H9 (cell line): Measurements from ENCODE around the gene TDRKH. TPM values are rescaled to one million over a fixed set of nuclear protein-coding genes. Genes with fewer than 3 reads are reported as not detected.

Experiments used
- DNase-seq: peaks from one replicate; pipeline ENCODE4 v3.0.0-alpha.2; 2017
- H2AFZ ChIP-seq: one replicate; pipeline ENCODE4 v1.6.1; 2013; ENCODE audit warnings: mild to moderate bottlenecking, low read length, control low read depth, moderate library complexity
- H2AK5ac ChIP-seq: 2 replicates; pipeline ENCODE4 v1.6.1; 2013; ENCODE audit warnings: low read length, control low read depth, mixed read lengths; ENCODE audit not compliant: insufficient read length
- H2BK120ac ChIP-seq: one replicate; pipeline ENCODE4 v1.6.1; 2013; ENCODE audit warnings: low read depth, mild to moderate bottlenecking, low read length, control low read depth, inconsistent platforms; ENCODE audit not compliant: poor library complexity, severe bottlenecking
- H2BK12ac ChIP-seq: 2 replicates; pipeline ENCODE4 v1.6.1; 2013; ENCODE audit warnings: low read length, control low read depth, mixed read lengths, low read depth; ENCODE audit not compliant: insufficient read length
- H2BK15ac ChIP-seq: 2 replicates; pipeline ENCODE4 v1.6.1; 2013; ENCODE audit warnings: low read depth, low read length, control low read depth
- H2BK20ac ChIP-seq: one replicate; pipeline ENCODE4 v1.6.1; 2013; ENCODE audit warnings: low read depth, mild to moderate bottlenecking, low read length, control low read depth, inconsistent platforms; ENCODE audit not compliant: poor library complexity, severe bottlenecking
- H2BK5ac ChIP-seq: 2 replicates; pipeline ENCODE4 v1.6.1; 2013; ENCODE audit warnings: low read length, control low read depth, mixed read lengths; ENCODE audit not compliant: insufficient read length
- H3K14ac ChIP-seq: 2 replicates; pipeline ENCODE4 v1.6.1; 2013; ENCODE audit warnings: low read length, control low read depth; ENCODE audit not compliant: insufficient read depth
- H3K18ac ChIP-seq: 2 replicates; pipeline ENCODE4 v1.6.1; 2013; ENCODE audit warnings: low read depth, mild to moderate bottlenecking, mixed read lengths, low read length, control low read depth; ENCODE audit not compliant: insufficient read length
- H3K23ac ChIP-seq: 2 replicates; pipeline ENCODE4 v1.6.1; 2013; ENCODE audit warnings: low read length, control low read depth, mixed read lengths, low read depth; ENCODE audit not compliant: insufficient read length
- H3K23me2 ChIP-seq: 2 replicates; pipeline ENCODE4 v1.6.1; 2013; ENCODE audit warnings: low read depth, mild to moderate bottlenecking, mixed read lengths, low read length, control low read depth; ENCODE audit not compliant: insufficient read length, poor library complexity, severe bottlenecking
- H3K27ac ChIP-seq: 2 replicates; pipeline ENCODE4 v1.5.1; 2013; ENCODE audit warnings: low read length, control low read depth, mixed read lengths, low read depth; ENCODE audit not compliant: insufficient read length
- H3K27me3 ChIP-seq: 2 replicates; pipeline ENCODE4 v1.6.1; 2013; ENCODE audit warnings: low read length, control low read depth, inconsistent platforms; ENCODE audit not compliant: insufficient read depth
- H3K4ac ChIP-seq: 2 replicates; pipeline ENCODE4 v1.6.1; 2013; ENCODE audit warnings: low read depth, mild to moderate bottlenecking, control low read depth, inconsistent platforms, low read length, moderate library complexity
- H3K4me1 ChIP-seq: 2 replicates; pipeline ENCODE4 v1.6.1; 2013; ENCODE audit warnings: low read length, control low read depth, inconsistent platforms; ENCODE audit not compliant: insufficient read depth
- H3K4me2 ChIP-seq: 2 replicates; pipeline ENCODE4 v1.6.1; 2013; ENCODE audit warnings: low read length, control low read depth, mixed read lengths; ENCODE audit not compliant: insufficient read length, insufficient read depth
- H3K56ac ChIP-seq: 2 replicates; pipeline ENCODE4 v1.6.1; 2013; ENCODE audit warnings: low read depth, mild to moderate bottlenecking, mixed read lengths, low read length, control low read depth; ENCODE audit not compliant: insufficient read length
- H3K79me1 ChIP-seq: 2 replicates; pipeline ENCODE4 v1.6.1; 2013; ENCODE audit warnings: low read depth, mild to moderate bottlenecking, moderate library complexity, low read length, control low read depth, inconsistent platforms; ENCODE audit not compliant: insufficient read depth, poor library complexity, severe bottlenecking
- H3K79me2 ChIP-seq: 2 replicates; pipeline ENCODE4 v1.6.1; 2013; ENCODE audit warnings: low read length, control low read depth, inconsistent platforms; ENCODE audit not compliant: insufficient read depth
- H3K9ac ChIP-seq: 2 replicates; pipeline ENCODE4 v1.6.1; 2013; ENCODE audit warnings: low read length, control low read depth, mixed read lengths; ENCODE audit not compliant: insufficient read length; ENCODE audit errors: extremely low read depth
- H3K9me3 ChIP-seq: one replicate; pipeline ENCODE4 v1.6.1; 2013; ENCODE audit warnings: low read depth, low read length, inconsistent platforms; ENCODE audit not compliant: control insufficient read depth
- H3T11ph ChIP-seq: one replicate; pipeline ENCODE4 v1.6.1; 2013; ENCODE audit warnings: mild to moderate bottlenecking, low read length, control low read depth, inconsistent platforms
- H4K20me1 ChIP-seq: one replicate; pipeline ENCODE4 v1.6.1; 2013; ENCODE audit not compliant: control insufficient read depth, insufficient read length, insufficient read depth
- H4K5ac ChIP-seq: 2 replicates; pipeline ENCODE4 v1.6.1; 2013; ENCODE audit warnings: low read depth, mild to moderate bottlenecking, mixed read lengths, low read length, control low read depth; ENCODE audit not compliant: insufficient read length
- H4K8ac ChIP-seq: replicated peaks from 2 replicates; pipeline ENCODE4 v1.6.1; 2013; ENCODE audit warnings: low read length, control low read depth, mixed read lengths, low read depth; ENCODE audit not compliant: insufficient read length
- H4K91ac ChIP-seq: 2 replicates; pipeline ENCODE4 v1.6.1; 2013; ENCODE audit warnings: low read depth, mild to moderate bottlenecking, moderate library complexity, mixed read lengths, low read length, control low read depth; ENCODE audit not compliant: insufficient read length
- H3K27ac Mint-ChIP-seq, 3 experiments: 2 replicates in 2 of 3; 3 replicates in 1 of 3; pipeline ENCODE4 v1.8.0; 2020 to 2021; ENCODE audit warnings: mixed read lengths in 3 of 3, mild to moderate bottlenecking in 1 of 3, moderate library complexity in 1 of 3
- H3K27me3 Mint-ChIP-seq: 2 replicates; pipeline ENCODE4 v1.8.0; 2021; ENCODE audit warnings: low read depth, mild to moderate bottlenecking, moderate library complexity, mixed read lengths
- H3K36me3 Mint-ChIP-seq, 3 experiments: 2 replicates in 2 of 3; 3 replicates in 1 of 3; pipeline ENCODE4 v1.8.0; 2020 to 2021; ENCODE audit warnings: low read depth in 3 of 3, mixed read lengths in 3 of 3; ENCODE audit not compliant: insufficient read depth in 1 of 3
- H3K4me1 Mint-ChIP-seq, 2 experiments: 2 replicates each; pipeline ENCODE4 v1.8.0; 2020; ENCODE audit warnings: mixed read lengths in 2 of 2
- H3K4me3 Mint-ChIP-seq, 2 experiments: 2 replicates in 1 of 2; 3 replicates in 1 of 2; pipeline ENCODE4 v1.8.0; 2020 to 2021; ENCODE audit warnings: mild to moderate bottlenecking in 2 of 2, mixed read lengths in 2 of 2, moderate library complexity in 1 of 2
- H3K9me3 Mint-ChIP-seq, 2 experiments: 2 replicates in 1 of 2; 3 replicates in 1 of 2; pipeline ENCODE4 v1.8.0; 2020; ENCODE audit warnings: mild to moderate bottlenecking in 2 of 2, mixed read lengths in 2 of 2, moderate library complexity in 1 of 2
- WGBS: extraction: QIAGEN DNeasy Blood & Tissue Kit; methylation state at CpG from one replicate; pipeline ENCODE4 v1.1.7; 2013; ENCODE audit warnings: missing lambda C conversion rate, low lambda C conversion rate, mixed read lengths; ENCODE audit not compliant: insufficient read length; ENCODE audit errors: extremely low coverage; 5-methylcytosine and 5-hydroxymethylcytosine counted together
- total RNA-seq: library from RNA; stranded (reverse); gene quantifications from 2 replicates; pipeline ENCODE4 v1.2.1, GENCODE V29; 2021
- TF ChIP-seq, protein P1 (sequence below): fragments of 200-600 bp; sonication (generic); conservative IDR thresholded peaks from 3 replicates; pipeline ENCODE4 v1.8.0; 2021; ENCODE audit warnings: antibody characterized with exemption, mild to moderate bottlenecking

TDRKH gene
- total RNA-seq, 1 experiment from 2014 or later = 24.0 TPM

- H3K14ac ChIP-seq = no peak overlapping the region
- H3K27me3 Mint-ChIP-seq = no peaks in the 10 kb centered on the region
- H3K18ac ChIP-seq = no peak overlapping the region
- peaks cover 10 to 57% (median 36%) of the 10 kb centered on the region in 3 experiments; a peak in 6 of 7 replicates for H3K36me3 Mint-ChIP-seq
- no peak overlapping the region for H3K9ac ChIP-seq
- WGBS = no CpG with 5 or more reads among the region's 3 CpGs
- H3K4me3 Mint-ChIP-seq = peak overlapping the region in 1 of 2 experiments; percentile 11; a peak in 1 of 5 replicates
- H3T11ph ChIP-seq = no peak overlapping the region
- H3K79me2 ChIP-seq = no peaks in the 10 kb centered on the region
- no peak overlapping the region for H2AFZ ChIP-seq
- no peak overlapping the region for H3K23ac ChIP-seq
- no peak overlapping the region for H3K4me2 ChIP-seq
- no peak overlapping the region for H4K91ac ChIP-seq
- H4K20me1 ChIP-seq = no peaks in the 10 kb centered on the region
- no peak overlapping the region for H4K5ac ChIP-seq
- no peaks in the 10 kb centered on the region for H3K27me3 ChIP-seq
- no peaks in the 10 kb centered on the region for H3K9me3 ChIP-seq
- H2BK120ac ChIP-seq = no peak overlapping the region
- no peaks in the 10 kb centered on the region for H3K23me2 ChIP-seq
- no peak overlapping the region for H2BK15ac ChIP-seq
- no peak overlapping the region for H4K8ac ChIP-seq
- no peak overlapping the region for H3K27ac Mint-ChIP-seq
- no peak overlapping the region for H3K27ac ChIP-seq
- no peak overlapping the region for H2BK20ac ChIP-seq
- TF ChIP-seq, protein P1, sequence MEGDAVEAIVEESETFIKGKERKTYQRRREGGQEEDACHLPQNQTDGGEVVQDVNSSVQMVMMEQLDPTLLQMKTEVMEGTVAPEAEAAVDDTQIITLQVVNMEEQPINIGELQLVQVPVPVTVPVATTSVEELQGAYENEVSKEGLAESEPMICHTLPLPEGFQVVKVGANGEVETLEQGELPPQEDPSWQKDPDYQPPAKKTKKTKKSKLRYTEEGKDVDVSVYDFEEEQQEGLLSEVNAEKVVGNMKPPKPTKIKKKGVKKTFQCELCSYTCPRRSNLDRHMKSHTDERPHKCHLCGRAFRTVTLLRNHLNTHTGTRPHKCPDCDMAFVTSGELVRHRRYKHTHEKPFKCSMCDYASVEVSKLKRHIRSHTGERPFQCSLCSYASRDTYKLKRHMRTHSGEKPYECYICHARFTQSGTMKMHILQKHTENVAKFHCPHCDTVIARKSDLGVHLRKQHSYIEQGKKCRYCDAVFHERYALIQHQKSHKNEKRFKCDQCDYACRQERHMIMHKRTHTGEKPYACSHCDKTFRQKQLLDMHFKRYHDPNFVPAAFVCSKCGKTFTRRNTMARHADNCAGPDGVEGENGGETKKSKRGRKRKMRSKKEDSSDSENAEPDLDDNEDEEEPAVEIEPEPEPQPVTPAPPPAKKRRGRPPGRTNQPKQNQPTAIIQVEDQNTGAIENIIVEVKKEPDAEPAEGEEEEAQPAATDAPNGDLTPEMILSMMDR = no peak
- H3K79me1 ChIP-seq = no peaks in the 10 kb centered on the region
- H3K4me1 ChIP-seq = no peaks in the 10 kb centered on the region
- no peak overlapping the region for H2BK12ac ChIP-seq
- H3K9me3 Mint-ChIP-seq = no peaks in the 10 kb centered on the region
- H3K4ac ChIP-seq = no peak overlapping the region
- no peak overlapping the region for H2AK5ac ChIP-seq
- DNase-seq = no peak
- H3K56ac ChIP-seq = no peak overlapping the region
- H2BK5ac ChIP-seq = no peak overlapping the region
- no peaks in the 10 kb centered on the region for H3K4me1 Mint-ChIP-seq
These were observed 13.6 kb downstream of the TDRKH start for GRCh38 chr1:151776665-151777062.
